ENCODE data around the gene RNF144A.
"Not testable (repeated sequence)": the region's sequence is repeated elsewhere in the genome, so short reads cannot be mapped to it uniquely, and the experiment has no call there.

RNF144A gene, protein sequence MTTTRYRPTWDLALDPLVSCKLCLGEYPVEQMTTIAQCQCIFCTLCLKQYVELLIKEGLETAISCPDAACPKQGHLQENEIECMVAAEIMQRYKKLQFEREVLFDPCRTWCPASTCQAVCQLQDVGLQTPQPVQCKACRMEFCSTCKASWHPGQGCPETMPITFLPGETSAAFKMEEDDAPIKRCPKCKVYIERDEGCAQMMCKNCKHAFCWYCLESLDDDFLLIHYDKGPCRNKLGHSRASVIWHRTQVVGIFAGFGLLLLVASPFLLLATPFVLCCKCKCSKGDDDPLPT

GRCh38 chr2:6917071-6917760, at the start of gene RNF144A:
RNF144A (plus strand) TSS chr2:6917412; CDS start chr2:6996927, 79,515 bp downstream.
- peak; percentile 55 to 62 (median 61) for DNase-seq (ENCODE audit: low read depth in 2 of 3, low spot score in 2 of 3)

DNA sequence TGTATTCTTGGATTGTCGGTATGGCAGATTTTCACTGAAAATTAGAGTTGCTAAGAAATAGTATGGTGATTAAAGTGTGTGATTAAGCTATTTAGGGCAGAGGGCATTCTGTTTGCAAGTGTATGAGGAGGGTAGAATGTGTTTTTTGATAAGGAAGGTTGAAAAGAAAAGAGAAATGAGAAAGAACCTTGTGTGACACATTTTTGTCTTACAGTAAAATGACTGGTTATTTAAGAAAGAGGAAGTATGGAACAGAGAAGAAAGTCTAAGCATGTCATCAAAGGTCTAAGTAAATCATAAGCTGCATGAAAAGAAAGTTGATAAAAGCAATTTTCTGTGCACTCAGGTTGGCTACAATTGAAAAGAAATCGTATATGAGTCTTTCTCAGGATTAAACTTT, 44.8 kb upstream of the RNF144A start:
- no peak for DNase-seq (ENCODE audit: low read depth in 2 of 3, low spot score in 2 of 3)

GRCh38 chr2:6874032-6874431, 43.2 kb upstream of the RNF144A start:
- no peak for DNase-seq (ENCODE audit: low read depth in 2 of 3, low spot score in 2 of 3)

- no peak for DNase-seq (ENCODE audit: low read depth in 2 of 3, low spot score in 2 of 3)
Observed at GRCh38 chr2:6876309-6876708, 40.9 kb upstream of the RNF144A start.

GRCh38 chr2:6877402-6878304, 39.6 kb upstream of the RNF144A start, which contains the start of gene RSAD2:
RSAD2 (plus strand) TSS chr2:6877777; CDS start chr2:6877801, 24 bp downstream.
- no peak for DNase-seq (ENCODE audit: low read depth in 2 of 3, low spot score in 2 of 3)

GRCh38 chr2:6878549-6878948, 38.7 kb upstream of the RNF144A start:
- no peak for DNase-seq (ENCODE audit: low read depth in 2 of 3, low spot score in 2 of 3)

GRCh38 chr2:6879011-6879410, 38.2 kb upstream of the RNF144A start:
- no peak for DNase-seq (ENCODE audit: low read depth in 2 of 3, low spot score in 2 of 3)

DNA sequence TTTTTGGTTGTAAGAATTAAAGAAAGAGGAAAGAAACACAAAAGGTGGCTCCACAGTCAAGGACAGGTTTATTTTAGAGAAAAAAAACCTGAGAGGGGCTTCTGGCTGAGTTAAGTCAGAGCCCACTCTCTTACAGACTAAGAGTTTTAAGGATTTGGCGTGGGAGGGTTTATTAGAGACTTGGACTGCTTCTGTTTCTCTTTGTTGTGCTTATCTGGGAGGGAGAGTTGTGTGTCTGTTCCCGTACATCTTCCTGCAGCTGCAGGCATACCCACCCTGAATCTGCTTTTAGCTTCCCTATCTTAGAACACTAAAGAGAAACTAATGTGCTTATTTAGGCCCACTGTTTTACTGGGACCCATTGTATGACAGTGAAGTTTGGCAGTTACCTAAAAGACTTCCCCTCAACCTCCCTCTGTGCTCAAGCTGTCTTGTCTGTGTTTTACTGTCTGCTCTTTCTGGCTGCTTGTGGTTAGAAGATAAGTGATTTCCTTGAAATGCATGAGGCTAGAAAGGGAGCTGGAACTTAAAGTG, 36.9 kb upstream of the RNF144A start:
- DNase-seq (ENCODE audit: low read depth in 2 of 3, low spot score in 2 of 3): no peak

GRCh38 chr2:6881046-6881445, 36.2 kb upstream of the RNF144A start:
- DNase-seq (ENCODE audit: low read depth in 2 of 3, low spot score in 2 of 3): no peak

GRCh38 chr2:6881516-6881915, 35.7 kb upstream of the RNF144A start:
- no peak for DNase-seq (ENCODE audit: low read depth in 2 of 3, low spot score in 2 of 3)

- no peak for DNase-seq (ENCODE audit: low read depth in 2 of 3, low spot score in 2 of 3)
Observed at GRCh38 chr2:6883448-6884122, 33.6 kb upstream of the RNF144A start.

GRCh38 chr2:6885551-6885950, 31.7 kb upstream of the RNF144A start:
- no peak for DNase-seq (ENCODE audit: low read depth in 2 of 3, low spot score in 2 of 3)

DNA sequence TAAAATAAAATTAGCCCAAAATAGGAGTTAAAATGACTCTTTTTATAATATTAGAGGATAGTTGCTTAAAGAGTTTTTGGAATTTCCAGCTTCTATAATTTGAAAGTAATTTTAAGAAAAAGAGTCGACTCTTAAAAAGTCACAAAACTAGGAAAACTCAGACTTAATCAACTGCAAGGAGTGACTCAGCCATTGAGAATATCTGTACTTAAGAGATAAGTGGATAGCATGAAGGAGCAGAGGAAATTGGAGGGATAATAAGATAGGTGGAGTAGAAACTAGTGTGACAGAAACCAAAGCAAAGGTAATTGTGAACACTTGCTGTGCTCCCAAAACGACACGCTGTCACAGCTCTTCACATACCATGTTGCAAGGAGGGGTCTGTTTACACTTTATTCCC, 31.2 kb upstream of the RNF144A start:
- DNase-seq (ENCODE audit: low read depth in 2 of 3, low spot score in 2 of 3): no peak

DNA sequence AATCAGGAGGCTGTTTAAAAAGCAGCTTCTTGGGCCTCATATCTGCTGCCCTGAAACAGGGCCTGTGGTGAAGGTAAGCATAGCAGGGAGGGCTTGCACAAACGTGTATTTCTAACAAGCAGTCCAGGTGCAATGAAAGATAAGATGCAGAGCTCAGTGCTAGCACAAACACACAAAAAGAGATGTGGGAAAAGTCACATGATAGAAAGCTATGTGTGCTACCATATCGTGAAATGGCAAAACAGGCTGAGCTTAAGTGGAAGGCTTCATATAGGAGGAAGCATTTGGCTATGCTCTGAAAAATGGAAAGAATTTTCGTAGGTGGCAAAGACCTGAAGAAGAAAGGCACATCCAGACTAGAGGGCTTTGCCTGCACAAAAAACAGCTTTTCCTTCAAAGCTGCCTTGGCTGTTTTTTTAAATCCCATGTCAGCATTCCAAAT, 29.4 kb upstream of the RNF144A start:
- no peak for DNase-seq (ENCODE audit: low read depth in 2 of 3, low spot score in 2 of 3)

DNA sequence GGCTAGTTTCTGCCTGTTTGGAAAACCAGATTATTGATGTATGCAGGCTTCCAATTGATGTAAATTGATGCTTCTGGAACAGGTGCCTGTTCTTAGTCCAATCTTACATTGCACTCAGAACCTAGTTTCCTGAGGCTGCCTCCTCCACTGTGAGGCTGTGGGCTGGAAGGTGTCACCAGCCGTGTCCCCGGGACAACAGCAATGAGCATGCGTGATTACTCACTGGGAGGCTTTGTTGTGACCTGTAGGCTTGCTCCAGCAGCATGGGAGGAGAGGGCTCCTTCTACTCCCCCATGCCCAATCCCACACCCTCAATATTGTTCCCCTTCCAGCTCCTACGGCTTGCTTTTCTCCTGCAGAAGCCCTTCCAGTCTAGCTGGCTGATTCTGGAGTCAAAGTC, 28.5 kb upstream of the RNF144A start:
- DNase-seq (ENCODE audit: low read depth in 2 of 3, low spot score in 2 of 3): no peak

- no peak for DNase-seq (ENCODE audit: low read depth in 2 of 3, low spot score in 2 of 3)
Observed at GRCh38 chr2:6893876-6894482, 23.2 kb upstream of the RNF144A start.

DNA sequence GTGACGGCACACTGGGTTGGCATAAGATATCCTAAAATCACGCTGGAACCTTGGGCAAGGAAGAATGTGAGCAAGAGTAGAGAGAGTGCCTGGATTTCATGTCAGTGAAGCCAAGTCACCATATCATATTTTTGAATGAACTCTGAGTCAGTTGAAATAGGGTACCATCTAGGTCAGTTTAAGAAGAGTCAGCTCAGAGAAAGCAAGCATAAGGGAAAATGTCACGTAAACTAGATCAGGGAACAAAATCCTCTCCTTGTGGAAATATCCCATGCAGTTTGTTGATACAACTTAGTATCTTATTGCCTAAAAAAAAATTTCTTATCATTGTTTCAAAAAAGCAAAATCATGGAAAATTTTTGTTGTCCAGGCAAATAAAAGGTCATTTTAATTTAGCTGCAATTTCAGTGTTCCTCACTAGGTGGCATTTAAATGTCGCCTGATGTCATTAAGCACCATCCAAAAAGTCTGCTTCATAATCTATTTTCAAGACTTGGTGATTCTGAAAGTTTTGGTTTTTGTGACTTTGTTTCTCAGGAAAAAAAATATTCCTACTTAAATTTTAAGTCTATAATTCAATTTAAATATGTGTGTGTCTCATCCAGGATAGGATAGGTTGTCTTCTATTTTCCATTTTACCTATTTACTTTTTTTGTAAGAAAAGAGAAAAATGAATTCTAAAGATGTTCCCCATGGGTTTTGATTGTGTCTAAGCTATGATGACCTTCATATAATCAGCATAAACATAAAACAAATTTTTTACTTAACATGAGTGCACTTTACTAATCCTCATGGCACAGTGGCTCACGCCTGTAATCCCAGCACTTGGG, 20.1 kb upstream of the RNF144A start:
- DNase-seq (ENCODE audit: low read depth in 2 of 3, low spot score in 2 of 3): no peak

DNA sequence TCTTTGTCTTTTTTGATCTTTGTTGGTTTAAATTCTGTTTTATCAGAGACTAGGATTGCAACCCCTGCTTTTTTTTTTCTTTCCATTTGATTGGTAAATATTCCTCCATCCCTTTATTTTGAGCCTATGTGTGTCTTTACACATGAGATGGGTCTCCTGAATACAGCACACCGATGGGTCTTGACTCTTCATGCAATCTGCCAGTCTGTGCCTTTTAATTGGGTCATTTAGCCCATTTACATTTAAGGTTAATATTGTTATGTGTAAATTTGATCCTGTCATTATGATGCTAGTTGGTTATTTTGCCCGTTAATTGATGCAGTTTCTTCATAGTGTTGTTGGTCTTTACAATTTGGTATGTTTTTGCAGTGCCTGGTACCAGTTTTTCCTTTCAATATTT, 14.6 kb upstream of the RNF144A start:
- not testable (repeated sequence) for DNase-seq (ENCODE audit: low read depth in 2 of 3, low spot score in 2 of 3)

DNA sequence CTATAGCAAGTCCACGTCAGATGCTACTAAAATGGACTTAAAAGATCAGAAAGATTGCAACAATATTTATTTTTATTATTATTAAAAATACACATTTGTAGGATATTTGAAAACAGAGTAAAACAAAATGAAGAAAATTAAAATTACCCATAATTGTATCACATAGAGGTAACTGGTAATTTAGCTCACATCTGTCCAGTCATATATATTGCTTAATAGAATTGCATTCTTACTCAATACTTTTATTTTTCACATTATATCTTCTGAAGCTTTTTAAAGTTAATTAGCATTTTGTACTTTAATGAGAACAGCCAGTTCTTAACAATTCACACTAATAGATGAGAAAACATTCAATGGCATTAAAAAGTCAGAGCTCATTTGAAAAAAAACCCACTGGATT, 11.5 kb upstream of the RNF144A start:
- no peak for DNase-seq (ENCODE audit: low read depth in 2 of 3, low spot score in 2 of 3)

Data from activated CD8-positive, alpha-beta memory T cell treated with anti-CD3 and anti-CD28 coated beads for 48 hours (primary cell).